CD14-positive monocyte (primary cell): Measurements from ENCODE around the gene SNX4. TPM values are rescaled to one million over a fixed set of nuclear protein-coding genes. Genes with fewer than 3 reads are reported as not detected.

Experiments
- DNase-seq, 3 donors: peaks; one replicate each; pipeline ENCODE4 v3.0.0-alpha.2; 2011 to 2022
- H2AFZ ChIP-seq: 2 replicates; pipeline ENCODE4 v1.6.0; 2012; ENCODE audit warnings: mild to moderate bottlenecking, low read depth, low read length, inconsistent platforms; ENCODE audit not compliant: insufficient read depth, poor library complexity, severe bottlenecking
- H3K27ac ChIP-seq, 2 donors: 1 replicate in 1 of 2; 2 replicates in 1 of 2; pipeline ENCODE4 v1.5.1; 2012 to 2013; ENCODE audit warnings: low read length in 2 of 2, control low read depth in 1 of 2, inconsistent platforms in 1 of 2, low read depth in 1 of 2, mild to moderate bottlenecking in 1 of 2
- H3K27me3 ChIP-seq, 2 donors: one replicate each; pipeline versions ENCODE4 v1.6.0 to v1.6.1; 2011 to 2013; ENCODE audit warnings: low read length in 2 of 2; ENCODE audit not compliant: control insufficient read depth in 2 of 2, insufficient read depth in 2 of 2
- H3K36me3 ChIP-seq, 2 donors: replicated peaks in 1 of 2; 1 replicate in 1 of 2; 2 replicates in 1 of 2; pipeline versions ENCODE4 v1.5.1 to v1.6.1; 2012 to 2013; ENCODE audit warnings: low read length in 2 of 2, control low read depth in 1 of 2, inconsistent platforms in 1 of 2, mild to moderate bottlenecking in 1 of 2; ENCODE audit not compliant: insufficient read depth in 2 of 2, control insufficient read depth in 1 of 2
- H3K4me1 ChIP-seq, 2 donors: 1 replicate in 1 of 2; 2 replicates in 1 of 2; pipeline versions ENCODE4 v1.5.1 to v1.6.1; 2012 to 2013; ENCODE audit warnings: low read length in 2 of 2, control low read depth in 1 of 2, inconsistent platforms in 1 of 2, mild to moderate bottlenecking in 1 of 2, moderate library complexity in 1 of 2; ENCODE audit not compliant: insufficient read depth in 2 of 2, control insufficient read depth in 1 of 2
- H3K4me2 ChIP-seq: replicated peaks from 2 replicates; pipeline ENCODE3; 2012; ENCODE audit warnings: low read length, moderate library complexity, mild to moderate bottlenecking; ENCODE audit not compliant: poor library complexity, severe bottlenecking; ENCODE audit errors: extremely low read depth
- H3K4me3 ChIP-seq, 3 experiments: fragments of 200-600 bp in 1 of 3; sonication (generic) in 1 of 3; replicated peaks in 1 of 3; 1 replicate in 2 of 3; 2 replicates in 1 of 3; pipeline ENCODE4 v1.5.1; 2011 to 2013; ENCODE audit warnings: low read length in 3 of 3, mild to moderate bottlenecking in 3 of 3, control low read depth in 2 of 3, low read depth in 2 of 3, inconsistent platforms in 1 of 3, moderate library complexity in 1 of 3
- H3K79me2 ChIP-seq: 2 replicates; pipeline ENCODE4 v1.6.0; 2012; ENCODE audit warnings: mild to moderate bottlenecking, control low read depth, inconsistent platforms, low read length, moderate library complexity; ENCODE audit not compliant: insufficient read depth
- H3K9ac ChIP-seq: 2 replicates; pipeline ENCODE4 v1.6.0; 2017; ENCODE audit warnings: low read length, mild to moderate bottlenecking; ENCODE audit not compliant: insufficient read depth, poor library complexity, severe bottlenecking
- H3K9me3 ChIP-seq, 2 donors: replicated peaks in 1 of 2; 1 replicate in 1 of 2; 2 replicates in 1 of 2; pipeline versions ENCODE4 v1.5.1 to v1.6.1; 2012 to 2013; ENCODE audit warnings: low read length in 2 of 2, control low read depth in 1 of 2; ENCODE audit not compliant: control insufficient read depth in 1 of 2, insufficient read depth in 1 of 2
- H4K20me1 ChIP-seq: 2 replicates; pipeline ENCODE4 v1.6.0; 2012; ENCODE audit warnings: mild to moderate bottlenecking, low read length, control low read depth, moderate library complexity; ENCODE audit not compliant: insufficient read depth
- H3K27ac Mint-ChIP-seq, 7 donors: one replicate each; pipeline ENCODE4 v1.8.0; 2020; ENCODE audit warnings: mild to moderate bottlenecking in 7 of 7, mixed read lengths in 7 of 7, moderate library complexity in 6 of 7, inconsistent platforms in 2 of 7
- H3K27me3 Mint-ChIP-seq, 3 donors: one replicate each; pipeline ENCODE4 v1.8.0; 2021 to 2022; ENCODE audit warnings: low read depth in 3 of 3, mild to moderate bottlenecking in 3 of 3, mixed read lengths in 3 of 3, moderate library complexity in 3 of 3, inconsistent platforms in 1 of 3
- H3K36me3 Mint-ChIP-seq, 2 donors: one replicate each; pipeline ENCODE4 v1.8.0; 2020; ENCODE audit warnings: mixed read lengths in 2 of 2, inconsistent platforms in 1 of 2, mild to moderate bottlenecking in 1 of 2
- H3K4me1 Mint-ChIP-seq: one replicate; pipeline ENCODE4 v1.8.0; 2020; ENCODE audit warnings: mild to moderate bottlenecking, mixed read lengths
- H3K4me3 Mint-ChIP-seq, 2 donors: one replicate each; pipeline ENCODE4 v1.8.0; 2020; ENCODE audit warnings: mild to moderate bottlenecking in 2 of 2, mixed read lengths in 2 of 2, moderate library complexity in 1 of 2
- H3K9me3 Mint-ChIP-seq, 7 donors: one replicate each; pipeline ENCODE4 v1.8.0; 2020 to 2022; ENCODE audit warnings: mixed read lengths in 7 of 7, mild to moderate bottlenecking in 6 of 7, moderate library complexity in 6 of 7, inconsistent platforms in 2 of 7
- CTCF ChIP-seq: fragments of 200-600 bp; IDR thresholded peaks from one replicate; pipeline ENCODE4 v1.8.0; 2022; ENCODE audit warnings: antibody characterized with exemption, mild to moderate bottlenecking
- WGBS: methylation state at CpG from one replicate; pipeline ENCODE4 v1.1.5; 2013; ENCODE audit warnings: missing lambda C conversion rate; ENCODE audit not compliant: insufficient coverage; 5-methylcytosine and 5-hydroxymethylcytosine counted together
- intact Hi-C, 2 donors: fragments of 100-400 bp; cut with micrococcal nuclease; formaldehyde crosslinking; loops; one replicate each; pipeline versions ENCODE4 v1.15.0 to v1.15.1; 2023
- polyA plus RNA-seq, 3 donors: library from polyadenylated mRNA; depleted of rRNA in 1 of 3; unstranded in 2 of 3; stranded (reverse) in 1 of 3; fragments of 300-500 nt in 2 of 3; fragments of >200 nt in 1 of 3; fragmentation: Illumina TruSeq in 2 of 3; gene quantifications; 1 replicate in 2 of 3; 2 replicates in 1 of 3; pipeline ENCODE4 v1.2.3, GENCODE V29; 2012 to 2021

SNX4 gene
- polyA plus RNA-seq, 3 donors: 6.8 to 51.5 (median 40.8) TPM

GRCh38 chr3:125403789-125404188 is 116.2 kb downstream of the SNX4 start:
- Mint-ChIP-seq H3K36me3 (no peaks in the 10 kb centered on the region), H3K27me3 (peaks cover 2 to 9% (median 7%) of the 10 kb centered on the region in 3 donors), H3K27ac (no peak overlapping the region), H3K4me1 (no peaks in the 10 kb centered on the region), H3K4me3 (no peak overlapping the region), H3K9me3 (peaks cover 0 to 5% (median 2%) of the 10 kb centered on the region in 7 donors)
- Histone ChIP-seq H3K79me2 (no peaks in the 10 kb centered on the region), H3K9me3 (no peaks in the 10 kb centered on the region), H3K27me3 (no peaks in the 10 kb centered on the region), H3K36me3 (no peaks in the 10 kb centered on the region), H3K4me3 (no peak overlapping the region), H3K4me2 (no peak overlapping the region), H3K27ac (no peak overlapping the region), H4K20me1 (no peaks in the 10 kb centered on the region), H2AFZ (no peak overlapping the region), H3K9ac (no peak overlapping the region), H3K4me1 (no peaks in the 10 kb centered on the region)
- no peak for DNase-seq
- TF ChIP-seq CTCF: no peak
- 40% methylated on average over 1 of the region's 2 CpGs for WGBS
- intact Hi-C loops: no loop called here

DNA sequence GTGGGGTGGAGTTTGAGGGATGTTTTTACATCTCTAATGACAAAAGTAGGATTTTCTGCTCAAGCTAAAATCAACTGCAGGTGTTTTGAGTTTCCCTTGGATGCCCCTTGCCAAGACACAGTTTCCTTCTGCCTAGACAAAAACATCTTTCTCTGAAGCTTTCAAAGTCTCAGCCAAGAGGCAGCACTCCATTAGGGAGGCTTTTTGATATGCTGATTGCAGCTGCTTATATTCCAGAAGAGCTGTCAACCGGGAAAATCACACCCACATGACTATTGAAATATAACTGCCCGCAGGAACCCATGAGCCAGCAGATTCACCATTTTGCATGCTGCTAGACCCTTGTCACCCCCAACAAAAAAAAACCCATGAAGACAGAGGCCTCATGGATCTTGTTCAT is 117.4 kb downstream of the SNX4 start:
- Histone ChIP-seq H3K4me3 (no peak overlapping the region), H3K4me2 (no peak overlapping the region), H3K4me1 (no peaks in the 10 kb centered on the region), H2AFZ (no peak overlapping the region), H3K9ac (no peak overlapping the region), H4K20me1 (no peaks in the 10 kb centered on the region), H3K27ac (no peak overlapping the region), H3K27me3 (no peaks in the 10 kb centered on the region), H3K79me2 (no peaks in the 10 kb centered on the region), H3K9me3 (no peaks in the 10 kb centered on the region), H3K36me3 (no peaks in the 10 kb centered on the region)
- Mint-ChIP-seq H3K4me3 (no peak overlapping the region), H3K36me3 (no peaks in the 10 kb centered on the region), H3K4me1 (no peaks in the 10 kb centered on the region), H3K27ac (no peak overlapping the region), H3K27me3 (peaks cover 6 to 16% (median 13%) of the 10 kb centered on the region in 3 donors), H3K9me3 (peaks cover 0 to 5% (median 2%) of the 10 kb centered on the region in 7 donors)
- WGBS: 92% methylated on average over 2 of the region's 2 CpGs
- no peak for TF ChIP-seq CTCF
- no peak for DNase-seq
- intact Hi-C loops: no loop called here
